Activated CD4-positive, alpha-beta T cell treated with anti-CD3 and anti-CD28 coated beads, Interleukin-2, amount 50 U/mL, for 16 hours (primary cell): ENCODE measurements around the gene TAMALIN.

ENCODE experiments used
- DNase-seq: peaks from one replicate; pipeline ENCODE4 v3.0.0-alpha.2; 2020

TAMALIN gene

GRCh38 chr12:51985154-51985835 is 21.5 kb upstream of the TAMALIN start:
- DNase-seq: no peak

GRCh38 chr12:51986834-51987233 is 19.9 kb upstream of the TAMALIN start:
- DNase-seq: no peak

- DNase-seq: no peak
Observed at GRCh38 chr12:51992246-51992645, 14.5 kb upstream of the TAMALIN start.

- DNase-seq: no peak
Observed at GRCh38 chr12:51994539-51994820, 12.3 kb upstream of the TAMALIN start.

GRCh38 chr12:51994959-51995358 is 11.8 kb upstream of the TAMALIN start:
- no peak for DNase-seq

- DNase-seq: no peak
Observed at GRCh38 chr12:51997136-51997535, 9.6 kb upstream of the TAMALIN start.

GRCh38 chr12:52003016-52003550 is 3.7 kb upstream of the TAMALIN start:
- DNase-seq: no peak

GRCh38 chr12:52003591-52003990 is 3.2 kb upstream of the TAMALIN start:
- no peak for DNase-seq

GRCh38 chr12:52004042-52004648 is 2.6 kb upstream of the TAMALIN start:
- no peak for DNase-seq

GRCh38 chr12:52005218-52005902 is 1.4 kb upstream of the TAMALIN start:
- no peak for DNase-seq

- DNase-seq: no peak
Observed at GRCh38 chr12:52005903-52006703, 643 bp upstream of the TAMALIN start.

- DNase-seq: no peak
Observed at GRCh38 chr12:52007158-52007921, 594 bp downstream of the TAMALIN start.

- no peak for DNase-seq
Observed at GRCh38 chr12:52007982-52008510, 1.3 kb downstream of the TAMALIN start.

- no peak for DNase-seq
Observed at GRCh38 chr12:52009081-52009751, 2.5 kb downstream of the TAMALIN start.

- DNase-seq: no peak
Observed at GRCh38 chr12:52010152-52010622, 3.4 kb downstream of the TAMALIN start.

GRCh38 chr12:52010692-52011601 is 4.2 kb downstream of the TAMALIN start:
- DNase-seq: no peak

GRCh38 chr12:52011602-52012214 is 5.0 kb downstream of the TAMALIN start:
- no peak for DNase-seq

GRCh38 chr12:52013626-52014310 is 7.0 kb downstream of the TAMALIN start:
- no peak for DNase-seq
